Spinal cord (tissue), 10 donors: ENCODE measurements around the gene HIVEP1. TPM values are rescaled to one million over a fixed set of nuclear protein-coding genes. Genes with fewer than 3 reads are reported as not detected.

Experiments
- DNase-seq, 6 donors: peaks; one replicate each; pipeline versions ENCODE4 v3.0.0 to v3.0.0-alpha.2; 2013 to 2015; ENCODE audit warnings: low spot score in 6 of 6, low read depth in 4 of 6
- H3K27ac ChIP-seq: one replicate; pipeline ENCODE4 v1.5.1; 2013; ENCODE audit warnings: low read depth, low read length, control low read depth
- H3K27me3 ChIP-seq: one replicate; pipeline ENCODE4 v1.6.1; 2013; ENCODE audit warnings: low read length; ENCODE audit not compliant: control insufficient read depth, insufficient read depth
- H3K36me3 ChIP-seq: one replicate; pipeline ENCODE4 v1.6.1; 2013; ENCODE audit warnings: low read length; ENCODE audit not compliant: control insufficient read depth, insufficient read depth
- H3K4me1 ChIP-seq: one replicate; pipeline ENCODE4 v1.6.1; 2013; ENCODE audit warnings: low read length; ENCODE audit not compliant: control insufficient read depth, insufficient read depth
- H3K4me3 ChIP-seq: one replicate; pipeline ENCODE4 v1.5.1; 2013; ENCODE audit warnings: low read depth, low read length, control low read depth
- H3K9me3 ChIP-seq: one replicate; pipeline ENCODE4 v1.6.1; 2013; ENCODE audit warnings: low read length; ENCODE audit not compliant: control insufficient read depth, insufficient read depth
- WGBS: methylation state at CpG from one replicate; pipeline ENCODE4 v1.1.5; 2013; ENCODE audit warnings: missing lambda C conversion rate; ENCODE audit not compliant: insufficient coverage; 5-methylcytosine and 5-hydroxymethylcytosine counted together
- polyA plus RNA-seq, 2 donors: library from polyadenylated mRNA; unstranded; fragments of 120-200 nt; gene quantifications; one replicate each; pipeline ENCODE4 v1.2.1, GENCODE V29; 2013; ENCODE audit not compliant: insufficient read length in 2 of 2
- total RNA-seq, 2 donors: library from RNA; depleted of rRNA in 1 of 2; stranded (reverse); fragments of 120-200 nt in 1 of 2; fragments of >200 nt in 1 of 2; gene quantifications; one replicate each; pipeline versions ENCODE4 v1.2.3 to v1.2.4, GENCODE V29; 2013 to 2014
- donor health status: healthy.

The HIVEP1 gene
- total and polyA plus RNA-seq, 4 donors, result 20.4 to 29.6 (median 22.5) TPM

DNA sequence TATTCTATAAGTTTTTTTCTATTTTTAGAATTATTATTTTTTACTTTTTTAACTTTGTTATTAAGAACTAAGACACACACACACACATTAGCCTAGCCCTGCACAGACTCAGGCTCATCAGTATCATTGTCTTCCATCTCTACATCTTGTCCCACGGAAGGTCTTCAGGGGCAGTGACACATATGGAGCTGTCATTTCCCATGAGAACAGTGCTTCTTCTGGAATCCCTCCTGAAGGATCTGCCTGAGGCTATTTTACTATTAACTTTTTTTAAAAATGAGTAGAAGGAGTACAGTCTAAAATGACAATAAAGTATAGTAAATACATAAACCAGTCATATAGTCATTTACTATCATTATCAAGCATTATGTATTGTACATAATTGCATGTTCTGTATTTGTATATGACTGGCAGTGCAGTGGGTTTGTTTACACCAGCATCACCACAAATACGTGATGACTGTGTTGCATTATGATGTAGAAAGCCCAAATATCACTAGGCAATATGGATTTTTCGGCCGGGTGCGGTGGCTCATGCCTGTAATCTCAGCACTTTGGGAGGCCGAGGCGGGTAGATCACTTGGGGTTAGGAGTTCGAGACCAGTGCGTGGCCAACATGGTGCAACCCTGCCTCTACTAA is 57.9 kb downstream of the HIVEP1 start:
- Histone ChIP-seq H3K4me3 (no peak overlapping the region), H3K9me3 (no peaks in the 10 kb centered on the region), H3K36me3 (no peaks in the 10 kb centered on the region), H3K4me1 (peaks cover 3% of the 10 kb centered on the region), H3K27me3 (no peaks in the 10 kb centered on the region), H3K27ac (no peak overlapping the region)
- DNase-seq, result no peak
- 99% methylated on average over 7 of the region's 9 CpGs for WGBS

DNA sequence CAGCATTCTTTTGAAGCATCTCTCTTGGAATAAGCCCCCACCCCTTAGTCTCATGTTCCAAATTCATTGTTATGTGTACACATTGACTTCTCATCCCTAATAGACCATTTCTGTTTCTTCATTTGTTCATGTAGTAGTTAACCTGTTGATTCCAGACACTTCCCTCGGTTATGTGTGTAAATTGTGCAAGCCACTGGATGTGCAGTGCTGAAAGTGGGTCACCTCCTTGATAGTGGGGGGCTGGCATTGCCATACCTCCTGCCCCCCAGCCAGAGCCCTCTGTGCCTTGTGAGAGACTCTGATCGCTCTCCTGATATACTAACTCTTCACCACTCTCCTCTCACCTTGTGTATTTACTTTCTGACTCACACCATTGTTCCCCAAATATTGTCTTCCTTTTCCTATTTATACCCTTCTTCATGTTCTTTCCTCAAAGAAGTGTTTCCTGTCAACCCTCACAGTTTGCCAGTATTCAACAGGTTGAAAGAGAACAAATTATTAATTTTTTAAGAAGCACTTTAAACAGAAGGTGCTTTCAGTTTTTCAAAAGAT is 59.0 kb downstream of the HIVEP1 start:
- Histone ChIP-seq H3K4me1 (no peaks in the 10 kb centered on the region), H3K36me3 (no peaks in the 10 kb centered on the region), H3K27ac (no peak overlapping the region), H3K27me3 (no peaks in the 10 kb centered on the region), H3K9me3 (no peaks in the 10 kb centered on the region), H3K4me3 (no peak overlapping the region)
- no peak for DNase-seq
- WGBS, result 100% methylated on average over 1 of the region's 2 CpGs

DNA sequence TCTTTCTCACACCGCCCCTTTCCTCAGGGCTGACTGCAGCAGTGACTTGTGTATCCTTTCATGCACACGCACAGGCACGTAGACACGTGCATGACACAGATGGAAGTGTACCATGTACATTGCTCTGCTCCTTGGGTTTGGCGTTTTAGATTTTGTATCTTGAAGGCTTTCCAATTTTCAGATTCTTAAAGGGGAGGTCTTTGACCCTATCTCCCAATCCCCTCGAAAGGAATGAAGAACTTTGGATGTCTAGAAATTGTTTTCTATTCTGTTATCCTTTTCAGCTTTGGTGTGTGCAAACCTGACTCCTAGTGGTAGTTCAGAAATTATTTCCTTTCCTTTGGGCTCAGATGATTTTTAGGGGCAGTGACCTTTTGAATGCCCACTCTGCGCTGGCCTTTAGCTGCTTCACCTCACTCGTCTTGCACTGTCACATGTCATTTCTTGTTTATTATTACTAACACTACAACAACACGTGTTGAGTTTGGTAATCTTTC is 63.0 kb downstream of the HIVEP1 start:
- no peaks in the 10 kb centered on the region for H3K27me3 ChIP-seq
- no peak overlapping the region for H3K27ac ChIP-seq
- no peaks in the 10 kb centered on the region for H3K36me3 ChIP-seq
- no peaks in the 10 kb centered on the region for H3K9me3 ChIP-seq
- WGBS, result 100% methylated on average over 2 of the region's 9 CpGs
- H3K4me1 ChIP-seq, result no peaks in the 10 kb centered on the region
- peak in 1 of 6 donors; percentile 28 for DNase-seq
- no peak overlapping the region for H3K4me3 ChIP-seq

DNA sequence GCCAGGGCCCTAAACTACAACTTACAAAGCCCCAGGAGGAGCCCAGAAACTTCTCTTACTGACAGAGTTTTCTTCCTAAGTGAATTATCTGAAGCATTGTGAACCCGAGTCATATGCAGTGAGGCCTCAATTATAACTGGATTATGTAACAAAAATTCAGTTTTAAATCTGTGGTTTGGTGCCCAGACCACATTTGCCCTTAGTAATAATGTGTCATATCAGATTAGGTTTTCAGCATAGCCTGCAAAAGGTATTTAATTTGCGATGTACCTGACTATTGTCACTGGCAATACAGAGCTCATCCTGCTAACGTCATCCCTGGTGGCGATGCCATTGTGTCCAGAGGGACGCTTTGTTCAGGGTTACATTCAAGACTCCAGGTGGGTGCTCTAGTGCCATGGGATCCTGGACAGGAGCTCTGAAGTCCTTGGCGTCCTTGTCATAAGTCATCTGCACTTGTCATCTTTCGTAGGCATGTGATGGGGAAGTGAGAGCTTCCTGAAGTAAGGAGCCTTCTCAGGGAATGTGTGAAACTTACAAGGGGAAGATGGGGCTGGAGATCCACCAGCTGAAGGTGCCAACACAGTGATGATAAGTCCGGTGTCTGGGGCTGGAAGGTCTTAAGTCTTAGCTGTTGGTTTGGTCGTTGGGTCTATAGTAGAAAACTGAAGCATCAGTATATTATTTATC is 65.1 kb downstream of the HIVEP1 start:
- WGBS, result 86% methylated on average over 6 of the region's 9 CpGs
- H3K9me3 ChIP-seq, result no peaks in the 10 kb centered on the region
- no peaks in the 10 kb centered on the region for H3K4me1 ChIP-seq
- H3K27me3 ChIP-seq, result no peaks in the 10 kb centered on the region
- no peaks in the 10 kb centered on the region for H3K36me3 ChIP-seq
- no peak overlapping the region for H3K4me3 ChIP-seq
- no peak for DNase-seq
- no peak overlapping the region for H3K27ac ChIP-seq

DNA sequence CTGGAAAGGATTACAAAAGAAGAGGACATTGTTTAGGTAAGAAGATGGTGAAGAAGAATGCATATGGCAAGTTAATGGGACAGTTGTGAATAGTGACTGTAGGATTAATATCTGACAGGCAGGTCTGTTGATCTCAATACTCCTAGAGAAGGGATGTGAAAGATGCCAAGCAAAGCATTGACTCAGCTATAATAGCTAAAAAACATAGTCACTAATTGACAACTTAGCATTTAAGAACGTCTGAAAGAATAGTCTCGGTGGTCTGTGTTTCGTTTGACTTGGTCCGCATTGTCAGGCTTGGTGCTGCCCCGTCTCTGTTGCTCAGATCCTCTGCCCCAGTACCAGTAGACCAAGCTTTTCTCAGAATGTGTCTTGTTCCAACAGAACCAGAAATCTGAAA is 65.9 kb downstream of the HIVEP1 start:
- WGBS, result 73% methylated on average over 5 of the region's 5 CpGs
- no peak overlapping the region for H3K27ac ChIP-seq
- H3K9me3 ChIP-seq, result no peaks in the 10 kb centered on the region
- no peaks in the 10 kb centered on the region for H3K27me3 ChIP-seq
- DNase-seq, result no peak
- H3K4me1 ChIP-seq, result no peaks in the 10 kb centered on the region
- H3K4me3 ChIP-seq, result no peak overlapping the region
- H3K36me3 ChIP-seq, result no peaks in the 10 kb centered on the region

DNA sequence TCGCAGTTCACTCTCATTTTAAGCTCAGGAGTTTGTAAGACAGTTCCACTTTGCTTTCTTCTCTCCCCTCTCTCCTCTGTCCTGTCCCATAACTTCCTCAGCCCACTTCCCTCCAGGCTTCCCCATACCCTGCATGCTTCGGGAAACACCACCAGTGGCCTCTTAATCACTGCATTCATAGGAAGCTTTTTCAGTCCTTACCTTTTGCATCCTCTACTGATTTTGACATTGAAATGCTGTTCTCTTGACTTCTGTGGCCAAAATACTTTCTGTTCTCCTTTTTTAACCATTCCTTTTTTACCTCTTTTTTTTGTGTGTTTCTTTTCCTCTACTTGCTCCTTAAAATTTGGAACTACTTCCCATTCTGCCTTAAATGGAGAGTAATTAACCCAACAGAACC is 69.7 kb downstream of the HIVEP1 start:
- H3K4me1 ChIP-seq, result no peaks in the 10 kb centered on the region
- no peaks in the 10 kb centered on the region for H3K9me3 ChIP-seq
- no peak overlapping the region for H3K27ac ChIP-seq
- WGBS, result 73% methylated on average over 2 of the region's 2 CpGs
- H3K36me3 ChIP-seq, result no peaks in the 10 kb centered on the region
- DNase-seq, result no peak
- H3K27me3 ChIP-seq, result no peaks in the 10 kb centered on the region
- H3K4me3 ChIP-seq, result no peak overlapping the region

DNA sequence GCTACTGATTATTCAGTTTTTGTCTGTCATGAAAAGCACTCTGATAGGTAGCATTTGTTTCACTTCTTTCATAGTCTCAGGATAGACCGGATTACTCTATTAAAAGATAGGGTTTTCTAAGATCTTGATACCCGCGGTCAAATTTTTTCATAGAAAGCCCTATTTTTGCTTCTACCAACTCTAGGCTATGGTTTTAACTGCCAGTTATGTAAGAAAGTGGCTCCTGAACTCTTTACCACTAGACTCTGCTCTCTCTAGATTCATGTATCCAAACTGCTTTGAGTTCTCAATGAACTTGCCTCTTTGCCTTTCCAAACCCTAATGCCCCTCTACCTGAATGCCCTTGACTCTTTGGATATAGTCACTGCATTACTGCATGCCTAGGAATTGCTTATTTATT is 70.3 kb downstream of the HIVEP1 start:
- Histone ChIP-seq H3K27ac (no peak overlapping the region), H3K36me3 (no peaks in the 10 kb centered on the region), H3K27me3 (no peaks in the 10 kb centered on the region), H3K9me3 (no peaks in the 10 kb centered on the region), H3K4me3 (no peak overlapping the region), H3K4me1 (no peaks in the 10 kb centered on the region)
- DNase-seq, result no peak
- WGBS, result no CpG with 5 or more reads among the region's 3 CpGs

DNA sequence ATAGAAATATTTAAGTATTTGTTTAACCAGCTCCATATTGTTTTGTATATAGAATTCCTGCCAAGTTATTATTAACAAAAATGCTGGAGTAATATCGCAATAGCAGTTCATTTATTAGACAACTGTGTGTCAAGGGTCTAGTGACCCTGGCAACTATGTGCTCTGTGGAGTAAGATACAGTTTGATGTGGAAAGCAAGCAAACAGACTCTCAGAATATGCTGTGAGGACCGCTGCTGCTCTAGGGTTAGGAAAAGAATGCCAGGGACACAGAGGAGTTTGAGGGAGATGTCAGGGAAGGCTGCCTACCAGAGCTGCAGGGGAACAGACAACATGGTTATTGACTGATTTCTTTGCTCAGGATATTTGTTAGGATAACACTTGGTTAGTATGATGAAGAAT is 71.2 kb downstream of the HIVEP1 start:
- no peak overlapping the region for H3K4me3 ChIP-seq
- no peaks in the 10 kb centered on the region for H3K4me1 ChIP-seq
- H3K9me3 ChIP-seq, result no peaks in the 10 kb centered on the region
- peak overlapping the region; percentile 19 for H3K27ac ChIP-seq
- H3K36me3 ChIP-seq, result no peaks in the 10 kb centered on the region
- H3K27me3 ChIP-seq, result no peaks in the 10 kb centered on the region
- WGBS, result 78% methylated on average over 1 of the region's 2 CpGs
- no peak for DNase-seq

DNA sequence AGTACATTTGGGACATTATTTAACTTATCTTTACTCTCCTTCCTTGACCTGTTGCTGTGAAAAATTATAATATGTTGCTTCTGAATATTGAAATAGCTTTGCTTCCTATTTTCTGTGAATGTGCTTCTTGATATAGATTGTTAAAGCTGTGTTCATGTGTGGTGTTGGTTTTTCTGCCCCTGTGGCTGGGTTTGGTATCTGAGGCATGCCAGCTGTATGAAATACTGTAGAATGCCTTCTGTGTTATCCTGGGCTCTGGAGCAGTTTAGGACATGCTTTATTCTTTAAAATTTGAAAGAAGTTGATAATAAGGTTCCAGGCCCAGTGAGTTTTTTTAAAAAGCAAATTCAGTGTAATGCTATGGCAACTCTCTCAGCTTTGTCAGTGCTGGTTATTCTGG is 71.7 kb downstream of the HIVEP1 start:
- DNase-seq, result no peak
- H3K27me3 ChIP-seq, result no peaks in the 10 kb centered on the region
- H3K27ac ChIP-seq, result peak overlapping the region; percentile 19

DNA sequence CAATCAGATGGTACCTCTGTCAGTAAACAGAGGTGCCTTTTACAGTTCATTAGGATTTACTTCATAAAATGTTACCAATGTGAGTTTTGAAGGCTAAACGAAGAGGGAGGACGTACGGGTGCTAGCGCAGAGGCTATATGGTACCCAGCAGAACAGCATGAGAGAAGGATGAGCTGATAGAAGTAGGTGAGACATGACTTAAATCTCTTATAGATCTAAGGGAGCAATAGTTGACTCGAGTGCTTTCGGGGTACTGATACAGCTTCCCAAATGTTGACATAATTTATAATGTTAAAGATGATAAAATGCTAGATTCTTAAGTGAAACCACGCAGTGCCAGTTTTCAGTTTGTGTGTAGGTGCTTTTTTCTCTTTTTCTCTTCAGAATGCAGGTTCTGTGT is 72.6 kb downstream of the HIVEP1 start:
- no peak overlapping the region for H3K27ac ChIP-seq
- H3K4me1 ChIP-seq, result no peaks in the 10 kb centered on the region
- 71% methylated on average over 4 of the region's 7 CpGs for WGBS
- H3K4me3 ChIP-seq, result no peak overlapping the region
- H3K36me3 ChIP-seq, result no peaks in the 10 kb centered on the region
- DNase-seq, result no peak
- no peaks in the 10 kb centered on the region for H3K9me3 ChIP-seq
- no peaks in the 10 kb centered on the region for H3K27me3 ChIP-seq

More for the DNA sequence above, 71.7 kb downstream of the HIVEP1 start:
- no peaks in the 10 kb centered on the region for H3K4me1 ChIP-seq
- H3K4me3 ChIP-seq, result no peak overlapping the region
- H3K36me3 ChIP-seq, result no peaks in the 10 kb centered on the region
- H3K9me3 ChIP-seq, result no peaks in the 10 kb centered on the region
